ENCODE data around the gene STUB1. TPM values are rescaled to one million over a fixed set of nuclear protein-coding genes. Genes with fewer than 3 reads are reported as not detected.

STUB1 gene
- total RNA-seq, 2 donors from 2014 or later: 95.0 to 172 TPM

DNA sequence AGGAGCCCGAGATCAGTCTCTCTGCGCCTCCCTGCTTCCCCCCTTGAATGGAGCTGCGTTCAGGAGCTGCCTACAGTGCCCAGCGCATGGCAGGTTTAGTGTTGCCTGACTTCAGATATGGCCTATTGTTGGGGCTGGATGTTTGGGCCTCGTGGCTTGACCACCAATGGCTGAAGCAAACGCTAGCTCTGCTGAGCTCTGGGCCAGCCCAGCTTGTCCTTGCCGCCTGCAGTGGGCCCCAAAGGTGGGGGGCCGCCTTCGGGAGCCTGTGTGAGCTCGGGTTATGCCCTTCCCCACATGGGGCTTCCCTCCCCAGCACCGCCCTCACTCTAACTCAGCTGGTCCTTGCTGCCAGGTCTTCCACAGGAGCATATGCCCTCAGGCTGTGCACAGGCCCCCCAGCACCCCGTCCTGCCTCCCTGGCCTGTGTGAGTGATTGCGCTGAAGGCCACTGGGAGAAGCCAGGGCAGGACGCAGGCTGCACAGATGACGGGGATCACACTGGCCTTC lies 42.1 kb upstream of the STUB1 start:
- Mint-ChIP-seq H3K27me3 (no peaks in the 10 kb centered on the region), H3K4me1 (ENCODE audit: low read depth in 2 of 2) (peaks cover 6 to 7% of the 10 kb centered on the region in 2 donors), H3K4me3 (no peak overlapping the region), H3K27ac (no peak overlapping the region), H3K9me3 (no peaks in the 10 kb centered on the region), H3K36me3 (no peaks in the 10 kb centered on the region)
- no peak for DNase-seq (ENCODE audit: low spot score)
- ATAC-seq: no peak

DNA sequence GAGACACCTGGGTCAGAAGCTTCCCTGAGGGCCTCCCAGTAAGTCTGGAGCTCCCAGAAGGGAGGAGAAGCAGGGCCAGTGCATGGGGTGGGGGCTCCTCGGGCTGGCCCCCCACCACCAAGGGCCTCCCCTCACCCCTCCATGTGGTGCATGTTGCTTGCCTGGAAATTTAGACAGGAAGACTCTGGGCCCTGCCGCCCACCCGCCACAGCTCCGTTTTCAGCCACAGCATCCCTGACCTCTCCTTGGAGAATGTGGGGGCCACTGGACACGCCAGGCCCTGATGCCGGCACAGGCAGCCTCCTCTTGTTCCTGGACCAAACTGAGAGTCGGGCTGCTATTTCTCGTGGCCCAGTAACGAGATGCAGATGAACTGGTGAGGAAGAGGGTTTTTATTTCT lies 41.4 kb upstream of the STUB1 start:
- no peak overlapping the region for H3K27ac Mint-ChIP-seq
- ATAC-seq (no peak), DNase-seq (ENCODE audit: low spot score) (no peak)
- H3K36me3 Mint-ChIP-seq: no peaks in the 10 kb centered on the region
- no peaks in the 10 kb centered on the region for H3K27me3 Mint-ChIP-seq
- no peaks in the 10 kb centered on the region for H3K9me3 Mint-ChIP-seq
- peaks cover 6 to 7% of the 10 kb centered on the region in 2 donors for H3K4me1 Mint-ChIP-seq (ENCODE audit: low read depth in 2 of 2)
- H3K4me3 Mint-ChIP-seq: no peak overlapping the region

DNA sequence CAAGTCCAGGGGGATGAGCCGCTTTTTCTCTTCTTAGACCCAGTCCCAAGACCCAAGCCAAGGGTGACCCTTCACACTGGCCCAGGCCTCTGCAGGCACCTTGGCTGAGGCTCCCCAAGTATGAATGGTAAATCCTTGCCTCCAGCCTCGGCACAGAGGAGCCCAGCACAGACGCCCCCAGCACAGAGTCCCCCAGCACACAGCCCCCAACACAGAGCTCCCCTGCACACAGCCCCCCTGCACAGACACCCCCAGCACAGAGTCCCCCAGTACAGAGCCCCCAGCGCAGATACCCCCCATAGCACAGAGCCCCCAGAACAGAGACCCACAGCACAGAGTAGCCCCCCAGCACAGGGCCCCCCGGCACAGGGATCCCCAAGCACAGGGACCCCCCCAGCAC lies 39.6 kb upstream of the STUB1 start:
- Mint-ChIP-seq H3K27me3 (no peaks in the 10 kb centered on the region), H3K27ac (no peak overlapping the region), H3K9me3 (no peaks in the 10 kb centered on the region), H3K36me3 (no peaks in the 10 kb centered on the region), H3K4me1 (ENCODE audit: low read depth in 2 of 2) (peaks cover 10% of the 10 kb centered on the region in 2 donors), H3K4me3 (peak overlapping the region; percentile 56)
- DNase-seq (ENCODE audit: low spot score) (no peak), ATAC-seq (no peak)

DNA sequence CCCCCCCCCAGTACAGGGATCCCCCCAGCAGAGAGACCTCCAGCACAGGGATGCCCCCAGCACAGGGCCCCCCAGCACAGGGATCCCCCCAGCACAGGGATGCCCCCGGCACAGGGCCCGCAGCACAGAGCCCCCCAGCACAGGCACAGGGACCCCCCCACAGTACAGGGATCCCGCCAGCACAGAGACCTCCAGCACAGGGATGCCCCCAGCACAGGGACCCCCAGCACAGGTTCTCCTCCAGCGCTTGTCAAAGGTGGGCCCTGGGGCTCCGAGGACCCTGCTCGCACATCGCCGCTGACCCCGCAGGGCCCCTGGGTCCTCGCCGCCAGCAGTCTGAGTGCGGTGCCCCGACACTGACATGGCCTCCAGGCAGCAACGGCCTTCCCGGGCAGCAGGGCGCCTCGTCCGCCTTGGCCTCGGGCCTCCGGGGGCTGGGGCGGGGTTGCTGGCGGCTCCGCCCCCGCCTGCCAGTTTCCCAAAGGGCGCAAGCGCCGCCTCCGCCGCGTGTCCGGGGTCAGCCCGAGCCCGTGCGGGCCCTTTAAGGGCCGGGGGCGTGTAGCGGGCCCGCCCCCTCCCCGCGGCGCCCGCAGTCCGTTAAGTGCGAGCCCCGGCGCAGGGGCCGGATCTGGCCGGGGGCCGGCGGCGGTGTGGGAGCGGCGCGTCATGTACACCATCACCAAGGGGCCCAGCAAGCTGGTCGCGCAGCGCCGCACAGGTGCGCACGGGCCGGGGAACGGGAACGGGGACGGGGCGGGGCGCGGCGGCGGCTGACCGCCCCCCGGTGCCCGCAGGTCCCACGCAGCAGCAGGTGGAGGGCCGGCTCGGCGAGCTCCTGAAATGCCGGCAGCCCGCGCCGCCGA lies 38.7 kb upstream of the STUB1 start, which contains the start of gene MCRIP2:
Gene MCRIP2 (plus strand): TSS at position 503 of the 863 bp plus-strand sequence. CDS start 164 bp downstream, at position 667.
- Mint-ChIP-seq H3K36me3 (no peaks in the 10 kb centered on the region), H3K4me3 (peak within 1 kb of the TSS; percentile 79), H3K27ac (no peak within 1 kb of the TSS), H3K4me1 (ENCODE audit: low read depth in 2 of 2) (peaks cover 7% of the 10 kb centered on the region in 2 donors), H3K9me3 (no peaks in the 10 kb centered on the region), H3K27me3 (no peaks in the 10 kb centered on the region)
- ATAC-seq (peak; percentile 75 to 82), DNase-seq (ENCODE audit: low spot score) (peak; percentile 88)

DNA sequence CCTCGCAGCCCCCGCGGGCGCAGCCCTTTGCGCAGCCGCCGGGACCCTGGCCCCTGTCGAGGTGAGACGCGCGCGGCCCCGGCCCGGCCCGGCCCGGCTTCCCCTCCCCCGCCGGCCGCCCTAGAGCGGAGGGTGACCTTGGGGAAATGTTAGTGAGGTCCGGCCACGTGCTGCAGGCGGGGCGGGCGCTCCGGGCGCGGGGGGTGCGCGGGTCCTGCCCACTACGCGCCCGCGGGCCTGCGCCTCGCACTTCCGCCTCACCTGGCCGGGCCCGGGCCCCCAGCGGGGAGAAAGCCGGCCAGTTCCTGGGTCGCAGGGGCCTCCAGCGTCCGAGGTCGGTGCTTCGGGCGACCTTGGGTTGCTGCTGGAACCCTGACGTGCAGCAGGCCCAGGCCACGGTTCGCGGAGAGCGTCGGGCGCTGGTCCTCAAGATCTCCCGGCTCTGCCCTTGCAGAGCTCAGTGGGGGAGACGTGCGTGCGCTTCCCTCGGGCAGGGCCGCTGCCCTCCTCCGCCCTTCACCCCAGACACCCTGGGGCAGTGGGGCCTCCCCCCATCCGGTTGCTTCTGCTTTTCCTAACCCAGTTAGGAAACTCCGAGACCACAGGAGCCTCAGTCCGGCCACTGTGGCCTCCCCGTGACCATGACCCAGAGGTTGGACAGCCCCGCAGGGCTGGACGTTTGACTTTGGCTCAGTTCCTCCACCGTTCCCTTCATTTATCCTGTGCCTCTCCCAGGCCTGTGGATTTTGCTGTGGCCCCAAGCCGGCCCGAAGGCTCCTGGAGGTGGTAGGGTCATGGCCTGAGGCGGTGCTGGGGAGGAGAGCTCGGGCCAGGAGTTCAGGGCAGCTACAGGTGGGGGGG lies 37.8 kb upstream of the STUB1 start:
- Mint-ChIP-seq H3K27ac (no peak overlapping the region), H3K27me3 (no peaks in the 10 kb centered on the region), H3K36me3 (no peaks in the 10 kb centered on the region), H3K4me1 (ENCODE audit: low read depth in 2 of 2) (peaks cover 3 to 5% of the 10 kb centered on the region in 2 donors), H3K9me3 (no peaks in the 10 kb centered on the region), H3K4me3 (peak overlapping the region; percentile 79)
- peak; percentile 59 to 66 for ATAC-seq
- DNase-seq (ENCODE audit: low spot score): no peak

DNA sequence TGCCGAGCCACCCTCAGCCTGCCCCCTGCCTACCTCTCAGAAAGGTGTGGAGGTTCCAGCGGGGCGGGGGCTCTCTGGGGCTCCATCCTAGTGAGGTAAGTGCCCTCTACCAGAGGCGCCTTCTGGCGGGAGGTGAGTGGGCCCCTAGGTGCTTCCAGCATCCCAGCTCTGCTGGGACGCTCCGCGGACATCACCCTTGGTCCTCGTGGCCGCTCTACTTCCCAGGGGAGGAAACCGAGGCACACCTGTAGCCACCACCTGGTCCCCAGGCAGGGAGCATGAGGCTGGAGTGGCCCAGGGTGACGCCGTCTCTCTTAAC lies 37.2 kb upstream of the STUB1 start:
- no peaks in the 10 kb centered on the region for H3K36me3 Mint-ChIP-seq
- ATAC-seq (no peak), DNase-seq (ENCODE audit: low spot score) (no peak)
- peak overlapping the region; percentile 79 for H3K4me3 Mint-ChIP-seq
- peaks cover 3 to 5% of the 10 kb centered on the region in 2 donors for H3K4me1 Mint-ChIP-seq (ENCODE audit: low read depth in 2 of 2)
- no peaks in the 10 kb centered on the region for H3K9me3 Mint-ChIP-seq
- no peak overlapping the region for H3K27ac Mint-ChIP-seq
- no peaks in the 10 kb centered on the region for H3K27me3 Mint-ChIP-seq

DNA sequence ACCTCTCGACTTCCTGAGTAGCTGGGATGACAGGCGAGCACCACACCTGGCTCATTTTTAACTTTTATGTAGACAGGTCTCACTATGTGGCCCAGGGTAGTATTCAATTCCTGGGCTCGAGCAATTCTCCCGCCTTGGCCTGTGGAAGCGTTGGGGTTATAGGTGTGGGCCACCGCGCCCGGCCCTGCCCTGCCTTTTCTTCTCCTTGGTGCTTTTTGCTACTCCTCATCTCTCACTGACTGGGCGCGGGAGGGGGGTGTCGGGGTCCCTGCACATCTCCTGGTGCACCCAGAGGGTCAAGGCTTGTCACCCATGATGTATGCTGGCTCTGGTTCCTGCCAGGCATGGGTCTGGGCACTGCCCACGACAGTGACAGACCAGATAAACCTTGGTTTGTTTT lies 35.7 kb upstream of the STUB1 start:
- Mint-ChIP-seq H3K27me3 (no peaks in the 10 kb centered on the region), H3K27ac (no peak overlapping the region), H3K4me3 (no peak overlapping the region), H3K4me1 (ENCODE audit: low read depth in 2 of 2) (peaks cover 3 to 5% of the 10 kb centered on the region in 2 donors), H3K9me3 (no peaks in the 10 kb centered on the region), H3K36me3 (no peaks in the 10 kb centered on the region)
- ATAC-seq (no peak), DNase-seq (ENCODE audit: low spot score) (no peak)

DNA sequence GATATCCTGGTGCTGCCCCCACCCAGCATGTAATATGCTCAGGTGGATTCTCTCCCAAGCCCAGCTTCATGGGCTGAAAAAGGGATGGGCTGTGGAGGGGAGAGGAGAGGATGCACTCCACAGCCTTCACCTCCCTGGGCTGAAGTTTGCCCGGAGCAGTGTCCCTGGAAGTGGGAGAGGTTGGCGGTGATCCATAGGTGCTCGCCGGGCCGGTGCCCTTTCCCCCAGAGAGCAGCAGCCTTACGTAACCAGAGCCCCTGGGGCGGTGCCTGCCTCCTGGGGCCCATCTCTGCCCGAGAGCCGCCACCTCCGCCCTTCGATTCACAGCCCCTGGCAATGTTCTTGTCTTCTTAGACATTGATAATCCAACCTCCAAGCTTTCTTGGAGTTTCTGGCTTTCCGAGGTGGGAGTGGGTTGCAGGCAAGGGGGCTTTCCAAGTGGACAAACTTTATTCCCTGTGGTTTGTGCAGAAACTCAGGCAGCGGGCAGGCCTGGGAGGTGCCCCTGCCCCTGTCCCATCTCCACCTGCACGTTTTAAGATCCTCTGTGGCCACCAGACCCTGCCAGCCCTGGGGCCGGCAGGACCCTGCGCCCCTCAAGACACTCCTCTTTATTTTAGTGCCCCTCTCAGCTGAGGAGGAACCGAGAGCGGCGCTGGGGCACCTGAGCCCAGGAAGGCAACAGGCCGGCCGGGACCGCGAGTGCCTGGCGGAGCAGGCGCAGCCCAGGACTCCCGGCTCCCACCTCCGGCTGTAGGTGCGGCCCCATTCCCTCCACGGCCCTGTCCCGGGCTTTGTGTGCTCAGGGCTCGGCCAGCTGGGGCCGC lies 34.1 kb upstream of the STUB1 start:
- H3K4me1 Mint-ChIP-seq (ENCODE audit: low read depth in 2 of 2): peaks cover 5% of the 10 kb centered on the region in 2 donors
- no peak overlapping the region for H3K27ac Mint-ChIP-seq
- no peaks in the 10 kb centered on the region for H3K9me3 Mint-ChIP-seq
- no peaks in the 10 kb centered on the region for H3K36me3 Mint-ChIP-seq
- H3K4me3 Mint-ChIP-seq: no peak overlapping the region
- no peaks in the 10 kb centered on the region for H3K27me3 Mint-ChIP-seq
- ATAC-seq (no peak), DNase-seq (ENCODE audit: low spot score) (no peak)

DNA sequence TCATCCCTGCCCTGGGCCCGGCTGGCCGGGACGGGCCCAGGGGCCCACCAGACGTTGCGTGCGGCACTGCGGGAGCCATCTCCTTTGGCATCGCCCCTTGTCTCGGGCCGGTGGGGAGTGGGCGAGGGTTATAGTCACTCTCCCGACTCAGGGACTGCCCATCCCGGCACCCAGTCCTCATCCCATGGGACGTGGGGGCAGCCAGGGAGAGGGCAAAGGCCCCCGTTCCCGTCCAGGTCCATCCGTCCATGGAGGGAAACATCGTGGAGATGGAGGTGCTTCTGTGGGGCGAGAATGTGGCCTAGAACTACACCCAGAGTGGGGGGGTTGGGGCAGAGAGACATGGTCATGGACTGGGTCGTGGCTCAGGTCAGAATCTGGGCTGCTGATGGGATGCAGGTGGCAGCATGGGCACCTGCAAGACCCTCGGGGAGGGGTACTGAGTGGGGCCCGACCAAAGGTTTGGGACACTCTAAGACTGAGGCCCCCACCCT lies 33.5 kb upstream of the STUB1 start:
- H3K4me1 Mint-ChIP-seq (ENCODE audit: low read depth in 2 of 2): peaks cover 5% of the 10 kb centered on the region in 2 donors

DNA sequence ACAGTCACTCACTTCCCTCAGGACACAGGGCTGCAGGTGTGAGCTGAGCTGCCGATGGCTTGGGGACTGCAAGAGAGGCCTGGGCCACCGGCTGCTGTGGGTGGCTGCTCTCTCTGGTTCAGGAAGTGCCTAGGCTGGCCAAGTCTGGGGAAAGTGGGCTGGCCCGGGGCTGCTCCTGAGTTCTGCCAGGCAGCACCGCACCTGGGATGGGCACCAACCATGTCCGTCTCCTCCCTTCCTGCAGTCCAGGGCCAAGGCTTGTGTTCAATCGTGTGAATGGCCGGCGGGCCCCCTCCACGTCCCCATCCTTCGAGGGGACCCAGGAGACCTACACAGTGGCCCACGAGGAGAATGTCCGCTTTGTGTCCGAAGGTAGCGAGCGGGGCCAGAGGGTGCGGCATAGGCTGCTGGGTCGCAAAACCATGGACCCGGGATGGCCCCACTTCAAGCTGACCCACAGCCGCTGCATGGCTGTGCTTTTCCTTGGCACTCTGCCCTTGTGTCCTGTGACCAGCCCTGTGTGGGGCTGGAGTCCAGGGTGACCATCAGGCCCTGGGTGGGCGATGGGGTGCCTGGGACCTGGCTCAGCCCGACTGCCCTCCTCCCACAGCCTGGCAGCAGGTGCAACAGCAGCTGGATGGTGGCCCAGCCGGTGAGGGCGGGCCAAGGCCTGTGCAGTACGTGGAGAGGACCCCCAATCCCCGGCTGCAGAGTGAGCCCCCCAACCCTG lies 32.9 kb upstream of the STUB1 start:
- Mint-ChIP-seq H3K9me3 (no peaks in the 10 kb centered on the region), H3K27ac (no peak overlapping the region), H3K4me3 (no peak overlapping the region), H3K4me1 (ENCODE audit: low read depth in 2 of 2) (peaks cover 5% of the 10 kb centered on the region in 2 donors), H3K27me3 (no peaks in the 10 kb centered on the region), H3K36me3 (no peaks in the 10 kb centered on the region)
- ATAC-seq: no peak
- DNase-seq (ENCODE audit: low spot score): no peak

More for the DNA sequence above, 33.5 kb upstream of the STUB1 start:
- DNase-seq (ENCODE audit: low spot score) (no peak), ATAC-seq (no peak)
- Mint-ChIP-seq H3K27ac (no peak overlapping the region), H3K36me3 (no peaks in the 10 kb centered on the region), H3K9me3 (no peaks in the 10 kb centered on the region), H3K27me3 (no peaks in the 10 kb centered on the region), H3K4me3 (no peak overlapping the region)

DNA sequence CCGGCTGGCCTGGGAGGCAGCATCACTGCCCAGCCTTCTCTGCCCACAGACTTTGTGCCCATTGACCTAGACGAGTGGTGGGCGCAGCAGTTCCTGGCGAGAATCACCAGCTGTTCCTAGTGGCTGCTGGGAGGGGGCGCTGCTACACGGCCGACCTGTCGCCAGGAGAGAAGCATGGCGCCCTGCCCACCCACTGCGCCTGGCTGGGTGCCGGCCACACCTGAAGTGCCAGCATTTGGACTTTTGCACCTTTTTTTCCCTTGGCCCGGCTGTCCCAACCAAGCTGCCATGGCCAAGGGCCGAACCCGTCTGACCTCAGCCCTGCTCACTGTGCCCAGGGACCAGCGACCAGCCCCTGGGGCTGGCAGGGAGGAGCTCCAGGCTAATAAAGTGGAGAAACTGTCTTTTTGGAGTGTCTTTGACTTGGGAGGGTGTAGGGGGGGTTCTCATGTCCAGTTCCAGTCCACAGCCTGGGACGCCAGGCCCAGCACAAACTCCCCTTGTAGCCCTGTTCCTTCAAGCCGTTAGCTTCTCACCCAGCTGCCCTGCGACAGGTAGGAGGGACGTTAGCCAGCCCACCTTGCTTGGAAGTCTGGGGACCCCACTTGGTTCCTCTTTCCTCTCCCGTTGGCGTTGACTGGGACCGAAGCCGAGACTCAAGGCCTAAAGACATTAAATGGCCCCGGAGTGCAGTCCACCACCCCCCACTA lies 32.0 kb upstream of the STUB1 start:
- Mint-ChIP-seq H3K27ac (peak overlapping the region in 1 of 2 donors; percentile 61), H3K9me3 (no peaks in the 10 kb centered on the region), H3K27me3 (no peaks in the 10 kb centered on the region), H3K36me3 (no peaks in the 10 kb centered on the region), H3K4me1 (ENCODE audit: low read depth in 2 of 2) (peaks cover 5% of the 10 kb centered on the region in 2 donors), H3K4me3 (peak overlapping the region; percentile 67)
- DNase-seq (ENCODE audit: low spot score): no peak
- ATAC-seq: no peak

Measured in natural killer cell treated with Interleukin-12 subunit alpha and Interleukin-12 subunit beta and Interleukin-15 and Interleukin-18, amount 100 ng/mL, for 72 hours (primary cell).